HepG2 (cell line): ENCODE measurements around the gene SHISA5. TPM values are rescaled to one million over a fixed set of nuclear protein-coding genes. Genes with fewer than 3 reads are reported as not detected.
A peak's percentile ranks its signal among the peaks of the same experiment; 100 is the strongest.

Source experiments
- ELF4 ChIP-seq: sonication (generic); formaldehyde crosslinking; IDR thresholded peaks from 2 replicates; pipeline ENCODE4 v1.5.0; 2020; ENCODE audit warnings: missing genetic modification reagents, mild to moderate bottlenecking, moderate library complexity, borderline replicate concordance
- HNF4A ChIP-seq: sonication (generic); formaldehyde crosslinking; IDR thresholded peaks from 2 replicates; pipeline ENCODE4 v1.4.0; 2020; ENCODE audit warnings: missing genetic modification reagents
- POLR2AphosphoS5 ChIP-seq: IDR thresholded peaks from 2 replicates; pipeline ENCODE4 v1.6.1; 2012; ENCODE audit warnings: low read depth, low read length
- SP1 ChIP-seq, 2 experiments: fragments of 450-650 bp in 1 of 2; sonication (generic) in 1 of 2; formaldehyde crosslinking in 1 of 2; IDR thresholded peaks; 2 replicates each; pipeline versions ENCODE4 v1.4.0 to v1.6.1; 2016 to 2020; ENCODE audit warnings: missing genetic modification reagents in 1 of 2
- TBX3 ChIP-seq: fragments of 450-650 bp; IDR thresholded peaks from 2 replicates; pipeline ENCODE4 v1.6.1; 2017; ENCODE audit warnings: antibody characterized with exemption, mild to moderate bottlenecking, inconsistent platforms, borderline replicate concordance
- ZBTB20 ChIP-seq: sonication (generic); formaldehyde crosslinking; IDR thresholded peaks from 2 replicates; pipeline ENCODE4 v1.8.1; 2023; ENCODE audit warnings: missing genetic modification reagents, low read depth, mild to moderate bottlenecking, borderline replicate concordance
- ZBTB7B ChIP-seq: sonication (generic); formaldehyde crosslinking; IDR thresholded peaks from 2 replicates; pipeline ENCODE4 v1.4.0; 2020; ENCODE audit warnings: missing genetic modification reagents
- ZNF143 ChIP-seq: sonication (generic); formaldehyde crosslinking; IDR thresholded peaks from 2 replicates; pipeline ENCODE4 v1.4.0; 2020; ENCODE audit warnings: missing genetic modification reagents
- ZNF296 ChIP-seq: sonication (generic); formaldehyde crosslinking; conservative IDR thresholded peaks from 2 replicates; pipeline ENCODE4 v1.5.0; 2020; ENCODE audit warnings: mild to moderate bottlenecking, missing genetic modification reagents
- ZNF326 ChIP-seq: sonication (generic); formaldehyde crosslinking; IDR thresholded peaks from 2 replicates; pipeline ENCODE4 v1.4.0; 2020; ENCODE audit warnings: missing genetic modification reagents, borderline replicate concordance
- ZNF407 ChIP-seq: sonication (generic); formaldehyde crosslinking; IDR thresholded peaks from one replicate; pipeline ENCODE4 v1.5.1; 2020; ENCODE audit warnings: mild to moderate bottlenecking, missing genetic modification reagents; ENCODE audit errors: not compliant biosample characterization
- ZNF468 ChIP-seq: sonication (generic); formaldehyde crosslinking; IDR thresholded peaks from 2 replicates; pipeline ENCODE4 v1.8.0; 2022; ENCODE audit warnings: mild to moderate bottlenecking, moderate library complexity, missing genetic modification reagents
- ZNF629 ChIP-seq: sonication (generic); formaldehyde crosslinking; conservative IDR thresholded peaks from 2 replicates; pipeline ENCODE4 v1.5.0; 2020; ENCODE audit warnings: missing genetic modification reagents
- ZNF639 ChIP-seq: conservative IDR thresholded peaks from 2 replicates; pipeline ENCODE4 v1.6.1; 2018; ENCODE audit warnings: missing genetic modification reagents
- ZNF687 ChIP-seq: sonication (generic); formaldehyde crosslinking; IDR thresholded peaks from 2 replicates; pipeline ENCODE4 v1.5.1; 2020; ENCODE audit warnings: mild to moderate bottlenecking, missing genetic modification reagents, moderate library complexity
- ZNF709 ChIP-seq: sonication (generic); formaldehyde crosslinking; IDR thresholded peaks from 2 replicates; pipeline ENCODE4 v1.5.0; 2020; ENCODE audit warnings: mild to moderate bottlenecking, missing genetic modification reagents
- polyA plus RNA-seq, 8 experiments: library from polyadenylated mRNA; depleted of rRNA in 3 of 8; stranded (reverse) in 7 of 8; unstranded in 1 of 8; fragments of >200 nt; fragmentation: Illumina TruSeq in 4 of 8; extraction: Trizol in 4 of 8; gene quantifications; 2 replicates each; pipeline versions ENCODE4 v1.2.1 to v1.2.3, GENCODE V29; 2011 to 2016; ENCODE audit warnings: low read depth in 4 of 8, missing spikeins in 1 of 8, mixed read lengths in 1 of 8; ENCODE audit not compliant: insufficient read depth in 1 of 8
- total RNA-seq, 5 experiments: library from RNA; depleted of rRNA; stranded (reverse); fragments of >200 nt; fragmentation: Illumina TruSeq; extraction: Trizol; gene quantifications; 2 replicates each; pipeline ENCODE4 v1.2.3, GENCODE V29; 2016; ENCODE audit warnings: low read depth in 1 of 5

Gene SHISA5
- total and polyA plus RNA-seq, 2 of the 13 experiments (the other 11 are each of a cell fraction or from before 2014, with no cell fraction given), result 75.8 to 91.4 TPM

- TF ChIP-seq ZNF687, result peak; percentile 32; the same call in 1 of the 2 replicates
- no peak for TF ChIP-seq ZNF143 (CRISPR knock-in tag)
- TF ChIP-seq ZBTB20 (CRISPR knock-in tag), result no peak
- TF ChIP-seq POLR2AphosphoS5, result no peak
- TF ChIP-seq ZNF326 (CRISPR knock-in tag), result no peak
- no peak for TF ChIP-seq ZNF407 (CRISPR knock-in tag)
- no peak for TF ChIP-seq ZBTB7B
- no peak for TF ChIP-seq ZNF468 (CRISPR knock-in tag)
- TF ChIP-seq SP1 (IDR thresholded peaks at IDR 0.05), result no peak
- no peak for TF ChIP-seq SP1 (CRISPR knock-in tag; IDR thresholded peaks at IDR 0.05)
- no peak for TF ChIP-seq ELF4 (CRISPR knock-in tag)
- peak; percentile 82 for TF ChIP-seq HNF4A
- no peak for TF ChIP-seq ZNF296 (CRISPR knock-in tag)
- TF ChIP-seq ZNF709, result no peak
- 0 out of 2 replicates have a peak, but pooled peaks have one; percentile 15 for TF ChIP-seq ZNF629
- no peak for TF ChIP-seq ZNF639 (CRISPR knock-in tag)
- TF ChIP-seq TBX3, result no peak
These were observed 35.6 kb downstream of the SHISA5 start (continued) for GRCh38 chr3:48468329-48468731.
